Ovary (tissue), 3 donors: ENCODE results near the gene PSMD13.

Experiments
- CTCF ChIP-seq, 3 donors: fragments of 450-650 bp in 2 of 3; fragments of 200-600 bp in 1 of 3; IDR thresholded peaks; one replicate each; pipeline versions ENCODE4 v1.5.1 to v1.8.0; 2016 to 2022; ENCODE audit warnings: antibody characterized with exemption in 3 of 3, mild to moderate bottlenecking in 1 of 3
- POLR2A ChIP-seq: fragments of 450-650 bp; IDR thresholded peaks from one replicate; pipeline ENCODE4 v1.6.1; 2017; ENCODE audit warnings: antibody characterized with exemption, mild to moderate bottlenecking, moderate library complexity
- donor health status: DM: no; HTN: no; CAD: no.

- TF ChIP-seq CTCF (IDR thresholded peaks at IDR 0.05) (no peak), POLR2A (no peak)
Observed at GRCh38 chr11:213111-213510, 23.7 kb upstream of the PSMD13 start.
